Measurements from ENCODE around the gene ATP4B. TPM values are rescaled to one million over a fixed set of nuclear protein-coding genes. Genes with fewer than 3 reads are reported as not detected.

ATP4B gene
- total RNA-seq, 1 experiment from 2014 or later = not detected

DNA sequence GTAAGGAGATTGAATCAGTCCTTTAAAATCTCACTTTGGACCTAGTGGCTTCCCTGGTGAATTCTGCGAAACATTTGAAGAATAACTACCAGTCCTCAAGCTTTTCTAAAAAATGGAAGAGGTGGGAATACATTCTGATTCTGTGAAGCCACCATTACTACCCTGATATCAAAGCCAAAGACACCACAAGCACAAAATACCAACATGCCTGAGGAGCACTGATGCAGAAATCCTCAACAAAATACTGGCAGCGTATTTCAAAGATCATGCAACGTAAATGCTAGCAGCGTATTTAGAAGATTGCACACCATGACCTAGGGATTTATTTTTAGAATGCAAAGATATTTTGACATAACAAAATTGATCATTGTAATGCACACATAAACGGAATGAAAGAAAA is 14.4 kb downstream of the ATP4B start:
- Histone ChIP-seq H3K18ac (ENCODE audit: insufficient read length, low read depth, low read length) (no peak overlapping the region), H2AK5ac (ENCODE audit: insufficient read length, low read length) (no peak overlapping the region), H3K9me3 (ENCODE audit: control insufficient read depth, low read depth, low read length) (peaks cover 10% of the 10 kb centered on the region), H3K79me2 (ENCODE audit: insufficient read depth, low read length) (no peaks in the 10 kb centered on the region), H3T11ph (ENCODE audit: low read length) (no peak overlapping the region), H3K23ac (ENCODE audit: insufficient read length, low read depth, low read length) (no peak overlapping the region), H3K4ac (ENCODE audit: low read depth, low read length) (no peak overlapping the region), H4K8ac (replicated peaks; ENCODE audit: insufficient read length, low read depth, low read length) (no peak overlapping the region), H4K20me1 (ENCODE audit: control insufficient read depth, insufficient read depth, insufficient read length) (no peaks in the 10 kb centered on the region), H3K14ac (ENCODE audit: insufficient read depth, low read length) (no peak overlapping the region), H3K79me1 (ENCODE audit: insufficient read depth, low read depth, low read length, poor library complexity, severe bottlenecking) (no peaks in the 10 kb centered on the region), H3K27me3 (ENCODE audit: insufficient read depth, low read length) (no peaks in the 10 kb centered on the region), H4K5ac (ENCODE audit: insufficient read length, low read depth, low read length) (no peak overlapping the region), H3K9ac (ENCODE audit: extremely low read depth, insufficient read length, low read length) (no peak overlapping the region), H3K56ac (ENCODE audit: insufficient read length, low read depth, low read length) (no peak overlapping the region), H4K91ac (ENCODE audit: insufficient read length, low read depth, low read length) (no peak overlapping the region), H3K23me2 (ENCODE audit: insufficient read length, low read depth, low read length, poor library complexity, severe bottlenecking) (no peaks in the 10 kb centered on the region), H2BK5ac (ENCODE audit: insufficient read length, low read length) (no peak overlapping the region), H2BK20ac (ENCODE audit: low read depth, low read length, poor library complexity, severe bottlenecking) (no peak overlapping the region), H2BK15ac (ENCODE audit: low read depth, low read length) (no peak overlapping the region), H2BK12ac (ENCODE audit: insufficient read length, low read depth, low read length) (no peak overlapping the region), H3K27ac (ENCODE audit: insufficient read length, low read depth, low read length) (no peak overlapping the region), H3K4me1 (ENCODE audit: insufficient read depth, low read length) (no peaks in the 10 kb centered on the region), H2BK120ac (ENCODE audit: low read depth, low read length, poor library complexity, severe bottlenecking) (no peak overlapping the region), H2AFZ (ENCODE audit: low read length) (no peak overlapping the region), H3K4me2 (ENCODE audit: insufficient read depth, insufficient read length, low read length) (no peak overlapping the region)
- no peak overlapping the region for H3K4me3 Mint-ChIP-seq
- H3K27me3 Mint-ChIP-seq (ENCODE audit: low read depth) = peaks cover 10% of the 10 kb centered on the region
- peaks cover 36 to 88% (median 76%) of the 10 kb centered on the region in 3 experiments; a peak in 6 of 7 replicates for H3K36me3 Mint-ChIP-seq (ENCODE audit: insufficient read depth in 1 of 3, low read depth in 3 of 3)
- H3K9me3 Mint-ChIP-seq = peaks cover 0 to 73% of the 10 kb centered on the region in 2 experiments; a peak in 3 of 5 replicates
- TF ChIP-seq, protein P1, sequence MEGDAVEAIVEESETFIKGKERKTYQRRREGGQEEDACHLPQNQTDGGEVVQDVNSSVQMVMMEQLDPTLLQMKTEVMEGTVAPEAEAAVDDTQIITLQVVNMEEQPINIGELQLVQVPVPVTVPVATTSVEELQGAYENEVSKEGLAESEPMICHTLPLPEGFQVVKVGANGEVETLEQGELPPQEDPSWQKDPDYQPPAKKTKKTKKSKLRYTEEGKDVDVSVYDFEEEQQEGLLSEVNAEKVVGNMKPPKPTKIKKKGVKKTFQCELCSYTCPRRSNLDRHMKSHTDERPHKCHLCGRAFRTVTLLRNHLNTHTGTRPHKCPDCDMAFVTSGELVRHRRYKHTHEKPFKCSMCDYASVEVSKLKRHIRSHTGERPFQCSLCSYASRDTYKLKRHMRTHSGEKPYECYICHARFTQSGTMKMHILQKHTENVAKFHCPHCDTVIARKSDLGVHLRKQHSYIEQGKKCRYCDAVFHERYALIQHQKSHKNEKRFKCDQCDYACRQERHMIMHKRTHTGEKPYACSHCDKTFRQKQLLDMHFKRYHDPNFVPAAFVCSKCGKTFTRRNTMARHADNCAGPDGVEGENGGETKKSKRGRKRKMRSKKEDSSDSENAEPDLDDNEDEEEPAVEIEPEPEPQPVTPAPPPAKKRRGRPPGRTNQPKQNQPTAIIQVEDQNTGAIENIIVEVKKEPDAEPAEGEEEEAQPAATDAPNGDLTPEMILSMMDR (conservative IDR thresholded peaks at IDR 0.05) = no peak
- DNase-seq = no peak
- H3K27ac Mint-ChIP-seq = no peak overlapping the region
- no CpG with 5 or more reads among the region's 5 CpGs for WGBS (ENCODE audit: extremely low coverage, insufficient read length, low lambda C conversion rate)
- H3K4me1 Mint-ChIP-seq = no peaks in the 10 kb centered on the region

Measured in H9 (cell line).